ENCODE data around the gene ANKRD13C. TPM values are rescaled to one million over a fixed set of nuclear protein-coding genes. Genes with fewer than 3 reads are reported as not detected.

The ANKRD13C gene
- total and polyA plus RNA-seq, 2 donors from 2014 or later: 8.4 to 23.4 TPM

DNA sequence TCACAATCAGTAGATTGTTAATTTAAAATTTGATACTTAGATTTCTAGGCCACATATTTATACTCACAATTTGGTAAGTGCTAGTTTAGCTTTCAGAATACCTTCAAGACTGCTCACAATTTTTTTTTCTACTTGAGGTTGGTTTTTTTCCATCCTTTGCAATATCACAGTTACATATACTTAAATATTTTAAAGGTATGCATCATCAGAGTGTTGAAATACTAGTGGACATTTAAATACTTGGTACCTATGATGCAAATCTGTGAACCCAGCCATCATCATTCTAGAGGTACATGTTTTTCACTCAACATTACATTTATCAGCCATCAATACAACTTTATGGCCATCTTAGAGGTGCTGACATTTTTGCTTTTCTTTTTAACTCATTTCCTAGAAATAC, 143.0 kb downstream of the ANKRD13C start:
- H3K4me3 ChIP-seq (ENCODE audit: low read length in 3 of 3): no peak overlapping the region
- TF ChIP-seq, protein P1, sequence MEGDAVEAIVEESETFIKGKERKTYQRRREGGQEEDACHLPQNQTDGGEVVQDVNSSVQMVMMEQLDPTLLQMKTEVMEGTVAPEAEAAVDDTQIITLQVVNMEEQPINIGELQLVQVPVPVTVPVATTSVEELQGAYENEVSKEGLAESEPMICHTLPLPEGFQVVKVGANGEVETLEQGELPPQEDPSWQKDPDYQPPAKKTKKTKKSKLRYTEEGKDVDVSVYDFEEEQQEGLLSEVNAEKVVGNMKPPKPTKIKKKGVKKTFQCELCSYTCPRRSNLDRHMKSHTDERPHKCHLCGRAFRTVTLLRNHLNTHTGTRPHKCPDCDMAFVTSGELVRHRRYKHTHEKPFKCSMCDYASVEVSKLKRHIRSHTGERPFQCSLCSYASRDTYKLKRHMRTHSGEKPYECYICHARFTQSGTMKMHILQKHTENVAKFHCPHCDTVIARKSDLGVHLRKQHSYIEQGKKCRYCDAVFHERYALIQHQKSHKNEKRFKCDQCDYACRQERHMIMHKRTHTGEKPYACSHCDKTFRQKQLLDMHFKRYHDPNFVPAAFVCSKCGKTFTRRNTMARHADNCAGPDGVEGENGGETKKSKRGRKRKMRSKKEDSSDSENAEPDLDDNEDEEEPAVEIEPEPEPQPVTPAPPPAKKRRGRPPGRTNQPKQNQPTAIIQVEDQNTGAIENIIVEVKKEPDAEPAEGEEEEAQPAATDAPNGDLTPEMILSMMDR (IDR thresholded peaks at IDR 0.05; ENCODE audit: borderline replicate concordance, extremely low read depth, insufficient read depth): no peak
- H3K9ac ChIP-seq (ENCODE audit: low read length in 3 of 3): no peak overlapping the region
- H3K27me3 ChIP-seq (ENCODE audit: control insufficient read depth, insufficient read depth, low read length): no peaks in the 10 kb centered on the region
- DNase-seq: no peak
- H3K27ac ChIP-seq (ENCODE audit: low read depth in 2 of 2, low read length in 2 of 2): no peak overlapping the region
- intact Hi-C loops (cut with DNase I): no loop called here
- no peak for FAIRE-seq
- H3K36me3 ChIP-seq (ENCODE audit: control insufficient read depth in 2 of 3, insufficient read depth in 3 of 3, low read length in 3 of 3): peaks cover 0 to 6% (median 0%) of the 10 kb centered on the region in 3 donors
- no peaks in the 10 kb centered on the region for H3K4me1 ChIP-seq (ENCODE audit: control insufficient read depth in 2 of 3, insufficient read depth in 2 of 3, low read depth in 1 of 3, low read length in 3 of 3)
- no peaks in the 10 kb centered on the region for H3K9me3 ChIP-seq (ENCODE audit: control insufficient read depth in 2 of 3, insufficient read depth in 1 of 3, low read length in 3 of 3)

- peaks cover 0 to 6% (median 0%) of the 10 kb centered on the region in 3 donors for H3K36me3 ChIP-seq (ENCODE audit: control insufficient read depth in 2 of 3, insufficient read depth in 3 of 3, low read length in 3 of 3)
- DNase-seq: no peak
- H3K9ac ChIP-seq (ENCODE audit: low read length in 3 of 3): no peak overlapping the region
- intact Hi-C loops (cut with DNase I): no loop called here
- FAIRE-seq: peak; percentile 59
- no peak overlapping the region for H3K4me3 ChIP-seq (ENCODE audit: low read length in 3 of 3)
- no peak overlapping the region for H3K27ac ChIP-seq (ENCODE audit: low read depth in 2 of 2, low read length in 2 of 2)
- no peaks in the 10 kb centered on the region for H3K9me3 ChIP-seq (ENCODE audit: control insufficient read depth in 2 of 3, insufficient read depth in 1 of 3, low read length in 3 of 3)
- no peaks in the 10 kb centered on the region for H3K4me1 ChIP-seq (ENCODE audit: control insufficient read depth in 2 of 3, insufficient read depth in 2 of 3, low read depth in 1 of 3, low read length in 3 of 3)
- no peaks in the 10 kb centered on the region for H3K27me3 ChIP-seq (ENCODE audit: control insufficient read depth, insufficient read depth, low read length)
- TF ChIP-seq, protein P1 (IDR thresholded peaks at IDR 0.05; ENCODE audit: borderline replicate concordance, extremely low read depth, insufficient read depth): no peak
Observed at GRCh38 chr1:70210820-70211219, 143.7 kb downstream of the ANKRD13C start.

Other genes starting within 250 kb of the ANKRD13C start
- 13.3 TPM for gene LRRC40, start 149.1 kb downstream of the ANKRD13C start, total RNA-seq
- gene LRRC40, start 149.1 kb downstream of the ANKRD13C start, polyA plus RNA-seq (ENCODE audit: insufficient read depth, low read depth, low replicate concordance): 7.5 TPM
- gene SRSF11, start 133.3 kb downstream of the ANKRD13C start, total RNA-seq: 135 TPM
- 58.9 TPM for gene SRSF11, start 133.3 kb downstream of the ANKRD13C start, polyA plus RNA-seq (ENCODE audit: insufficient read depth, low read depth, low replicate concordance)
- 6.5 TPM for gene CTH, start 56.5 kb upstream of the ANKRD13C start, total RNA-seq
- 7.5 TPM for gene CTH, start 56.5 kb upstream of the ANKRD13C start, polyA plus RNA-seq (ENCODE audit: insufficient read depth, low read depth, low replicate concordance)

Data from kidney (tissue), 14 donors.